GM23338 (cell line): ENCODE measurements around the gene POLR1E. TPM values are rescaled to one million over a fixed set of nuclear protein-coding genes. Genes with fewer than 3 reads are reported as not detected.

ENCODE experiments used
- ATAC-seq: fragments of 200-7000 bp; cut with Tn5 transposase; 3 replicates; pipeline ENCODE4 v1.9.1; 2020
- DNase-seq: peaks from one replicate; pipeline ENCODE4 v3.0.0-alpha.2; 2015; ENCODE audit warnings: low spot score
- H2AFZ ChIP-seq: fragments of 200-600 bp; sonication (generic); 2 replicates; pipeline ENCODE4 v1.8.0; 2016; ENCODE audit warnings: antibody characterized with exemption, mild to moderate bottlenecking, moderate library complexity
- H3F3A ChIP-seq: fragments of 200-600 bp; sonication (generic); replicated peaks from 2 replicates; pipeline ENCODE4 v1.8.0; 2017; ENCODE audit warnings: antibody characterized with exemption, mixed run types, low read depth
- H3K27ac ChIP-seq: fragments of 200-600 bp; sonication (generic); 2 replicates; pipeline ENCODE4 v1.6.1; 2016; ENCODE audit warnings: low read depth
- H3K27me3 ChIP-seq: fragments of 200-600 bp; sonication (generic); 2 replicates; pipeline ENCODE4 v1.8.0; 2016; ENCODE audit warnings: mild to moderate bottlenecking, mixed run types, moderate library complexity; ENCODE audit not compliant: insufficient read depth
- H3K36me3 ChIP-seq: fragments of 200-600 bp; sonication (generic); 2 replicates; pipeline ENCODE4 v1.8.0; 2016; ENCODE audit warnings: mild to moderate bottlenecking; ENCODE audit not compliant: insufficient read depth
- H3K4me1 ChIP-seq: fragments of 200-600 bp; sonication (generic); 2 replicates; pipeline ENCODE4 v1.8.0; 2016; ENCODE audit warnings: mild to moderate bottlenecking, moderate library complexity; ENCODE audit not compliant: insufficient read depth
- H3K4me2 ChIP-seq: fragments of 200-600 bp; sonication (generic); 2 replicates; pipeline ENCODE4 v1.7.1; 2017; ENCODE audit warnings: mixed run types
- H3K4me3 ChIP-seq: fragments of 200-600 bp; sonication (generic); 2 replicates; pipeline ENCODE4 v1.6.1; 2016; ENCODE audit warnings: mixed run types
- H3K79me2 ChIP-seq: fragments of 200-600 bp; sonication (generic); replicated peaks from 2 replicates; pipeline ENCODE4 v1.8.0; 2017; ENCODE audit warnings: mild to moderate bottlenecking; ENCODE audit not compliant: insufficient read depth
- H3K9me2 ChIP-seq: fragments of 200-600 bp; sonication (generic); 2 replicates; pipeline ENCODE4 v1.8.0; 2017; ENCODE audit not compliant: insufficient read depth
- H4K20me1 ChIP-seq: fragments of 200-600 bp; sonication (generic); replicated peaks from 2 replicates; pipeline ENCODE4 v1.8.0; 2017; ENCODE audit warnings: mild to moderate bottlenecking; ENCODE audit not compliant: insufficient read depth
- H3K27ac Mint-ChIP-seq: 2 replicates; pipeline ENCODE4 v1.8.0; 2020; ENCODE audit warnings: inconsistent platforms, mild to moderate bottlenecking, moderate library complexity, mixed read lengths
- H3K27me3 Mint-ChIP-seq: 3 replicates; pipeline ENCODE4 v1.8.0; 2022; ENCODE audit warnings: low read depth, mild to moderate bottlenecking, moderate library complexity, mixed read lengths, inconsistent platforms; ENCODE audit not compliant: insufficient read depth, poor library complexity
- H3K36me3 Mint-ChIP-seq: 3 replicates; pipeline ENCODE4 v1.8.0; 2021; ENCODE audit warnings: low read depth, mild to moderate bottlenecking, inconsistent platforms, moderate library complexity, mixed read lengths
- H3K4me1 Mint-ChIP-seq: 3 replicates; pipeline ENCODE4 v1.8.0; 2020; ENCODE audit warnings: mild to moderate bottlenecking, inconsistent platforms, mixed read lengths
- H3K4me3 Mint-ChIP-seq: 3 replicates; pipeline ENCODE4 v1.8.0; 2021; ENCODE audit warnings: moderate library complexity, mild to moderate bottlenecking, inconsistent platforms, mixed read lengths
- H3K9me3 Mint-ChIP-seq: 3 replicates; pipeline ENCODE4 v1.8.0; 2020; ENCODE audit warnings: moderate library complexity, mild to moderate bottlenecking, inconsistent platforms, mixed read lengths
- CREB1 ChIP-seq: fragments of 250-450 bp; sonication (Bioruptor Pico); IDR thresholded peaks from 2 replicates; pipeline ENCODE4 v1.5.0; 2020; ENCODE audit warnings: low read depth, mild to moderate bottlenecking, moderate library complexity
- CTCF ChIP-seq, 2 experiments: fragments of 200-600 bp in 1 of 2; sonication (generic) in 1 of 2; conservative IDR thresholded peaks; 2 replicates each; pipeline versions ENCODE4 v1.5.1 to v1.6.1; 2016 to 2017; ENCODE audit warnings: antibody characterized with exemption in 2 of 2, low read depth in 2 of 2, mild to moderate bottlenecking in 2 of 2, moderate library complexity in 1 of 2
- ETS1 ChIP-seq: IDR thresholded peaks from 2 replicates; pipeline ENCODE4 v1.6.1; 2016; ENCODE audit warnings: antibody characterized with exemption
- EZH2 ChIP-seq: fragments of 200-600 bp; sonication (generic); IDR thresholded peaks from one replicate; pipeline ENCODE4 v1.8.0; 2017; ENCODE audit warnings: antibody characterized with exemption, mild to moderate bottlenecking, low read depth; ENCODE audit not compliant: unreplicated experiment
- EZH2phosphoT487 ChIP-seq: fragments of 200-600 bp; sonication (generic); IDR thresholded peaks from one replicate; pipeline ENCODE4 v1.8.1; 2018; ENCODE audit warnings: antibody characterized with exemption; ENCODE audit not compliant: unreplicated experiment
- JUNB ChIP-seq: IDR thresholded peaks from one replicate; pipeline ENCODE4 v1.6.1; 2016; ENCODE audit warnings: antibody characterized with exemption; ENCODE audit not compliant: unreplicated experiment
- NANOG ChIP-seq: IDR thresholded peaks from 2 replicates; pipeline ENCODE4 v1.6.1; 2016; ENCODE audit warnings: antibody characterized with exemption, borderline replicate concordance
- POLR2AphosphoS5 ChIP-seq: IDR thresholded peaks from 2 replicates; pipeline ENCODE4 v1.6.1; 2016; ENCODE audit warnings: antibody characterized with exemption, low read depth
- STAT1 ChIP-seq: IDR thresholded peaks from one replicate; pipeline ENCODE4 v1.6.1; 2016; ENCODE audit warnings: antibody characterized with exemption; ENCODE audit not compliant: unreplicated experiment
- ZNF114 ChIP-seq: fragments of 250-450 bp; sonication (Bioruptor Pico); IDR thresholded peaks from 2 replicates; pipeline ENCODE4 v1.5.0; 2020; ENCODE audit warnings: mild to moderate bottlenecking, moderate library complexity
- ZNF331 ChIP-seq: fragments of 250-450 bp; sonication (Bioruptor Pico); IDR thresholded peaks from 2 replicates; pipeline ENCODE4 v1.5.0; 2020; ENCODE audit warnings: low read depth, mild to moderate bottlenecking, moderate library complexity
- ZNF462 ChIP-seq: fragments of 250-450 bp; sonication (Bioruptor Pico); IDR thresholded peaks from 2 replicates; pipeline ENCODE4 v1.5.0; 2020; ENCODE audit warnings: mild to moderate bottlenecking, moderate library complexity
- polyA plus RNA-seq: library from polyadenylated mRNA; unstranded; fragments of >200 nt; fragmentation: Nextera tagmentation; extraction: Ambion mirVana; gene quantifications from 2 replicates; pipeline ENCODE4 v1.2.1, GENCODE V29; 2016
- total RNA-seq: library from RNA; depleted of rRNA; stranded (reverse); fragments of >200 nt; shearing (Covaris generic); gene quantifications from 2 replicates; pipeline ENCODE4 v1.2.3, GENCODE V29; 2014

The POLR1E gene
- total and polyA plus RNA-seq, 2 experiments from 2014 or later: 19.2 to 45.5 TPM

GRCh38 chr9:37542488-37542887, 56.7 kb downstream of the POLR1E start:
- peaks cover 19% of the 10 kb centered on the region for H3K36me3 Mint-ChIP-seq
- H3K4me1 Mint-ChIP-seq: no peaks in the 10 kb centered on the region

GRCh38 chr9:37542895-37543294, 57.1 kb downstream of the POLR1E start:
- ATAC-seq: no peak
- no peaks in the 10 kb centered on the region for H3K4me1 Mint-ChIP-seq
- Histone ChIP-seq H3F3A (no peaks in the 10 kb centered on the region), H3K36me3 (peaks cover 4% of the 10 kb centered on the region; the same call in 1 of the 2 replicates), H3K27ac (no peak overlapping the region), H3K4me2 (no peak overlapping the region), H3K4me1 (no peaks in the 10 kb centered on the region), H3K9me2 (no peaks in the 10 kb centered on the region), H3K4me3 (no peak overlapping the region), H3K79me2 (no peaks in the 10 kb centered on the region), H3K27me3 (no peaks in the 10 kb centered on the region), H4K20me1 (no peaks in the 10 kb centered on the region), H2AFZ (no peak overlapping the region)
- H3K4me3 Mint-ChIP-seq: no peak overlapping the region
- no peaks in the 10 kb centered on the region for H3K9me3 Mint-ChIP-seq
- no peak for DNase-seq
- H3K27me3 Mint-ChIP-seq: peaks cover 4% of the 10 kb centered on the region
- peaks cover 16% of the 10 kb centered on the region for H3K36me3 Mint-ChIP-seq
- H3K27ac Mint-ChIP-seq: no peak overlapping the region
- TF ChIP-seq ZNF114 (CRISPR knock-in tag) (no peak), ZNF462 (CRISPR knock-in tag) (no peak), CREB1 (CRISPR knock-in tag) (no peak), JUNB (no peak), ETS1 (no peak), POLR2AphosphoS5 (no peak), EZH2phosphoT487 (no peak), CTCF (conservative IDR thresholded peaks at IDR 0.05; ENCODE audit: low read depth in 2 of 2) (no peak)

More at GRCh38 chr9:37542488-37542887, 56.7 kb downstream of the POLR1E start:
- TF ChIP-seq ETS1 (no peak), EZH2 (no peak), STAT1 (no peak), POLR2AphosphoS5 (no peak), NANOG (no peak), JUNB (no peak), CREB1 (CRISPR knock-in tag) (no peak), ZNF331 (CRISPR knock-in tag) (no peak), ZNF114 (CRISPR knock-in tag) (no peak)
- H3F3A ChIP-seq: no peaks in the 10 kb centered on the region
- no peaks in the 10 kb centered on the region for H3K79me2 ChIP-seq
- no peak overlapping the region for H3K4me3 ChIP-seq
- no peaks in the 10 kb centered on the region for H4K20me1 ChIP-seq
- Mint-ChIP-seq H3K27ac (no peak overlapping the region), H3K4me3 (no peak overlapping the region), H3K9me3 (no peaks in the 10 kb centered on the region), H3K27me3 (peaks cover 4% of the 10 kb centered on the region)
- peaks cover 5% of the 10 kb centered on the region; the same call in 1 of the 2 replicates for H3K36me3 ChIP-seq
- no peak overlapping the region for H3K27ac ChIP-seq
- H2AFZ ChIP-seq: no peak overlapping the region
- ATAC-seq (no peak), DNase-seq (no peak)
- no peaks in the 10 kb centered on the region for H3K27me3 ChIP-seq
- H3K9me2 ChIP-seq: no peaks in the 10 kb centered on the region
- H3K4me2 ChIP-seq: no peak overlapping the region
- H3K4me1 ChIP-seq: no peaks in the 10 kb centered on the region
